GM12878 (cell line): ENCODE results near the gene PPP1R13B. TPM values are rescaled to one million over a fixed set of nuclear protein-coding genes. Genes with fewer than 3 reads are reported as not detected.

Experiments used
- ATAC-seq: fragments of 200-7000 bp; cut with Tn5 transposase; 3 replicates; pipeline ENCODE4 v1.9.1; 2020; ENCODE audit warnings: mild to moderate bottlenecking, moderate library complexity
- BruUV-seq: library from RNA; stranded (reverse); fragments of 400-500 nt; replicated peaks from 2 replicates; lab custom pipeline; 2021; lab: Mats Ljungman, UMichigan
- CTCF ChIA-PET: fragments of 300-600 bp; sonication (Branson Sonifier 250); formaldehyde crosslinking; extraction: SDS; loops from one replicate; lab custom pipeline; 2021; ENCODE audit warnings: inconsistent platforms; lab: Yijun Ruan, JAX
- POLR2A ChIA-PET: fragments of 350-600 bp; formaldehyde crosslinking; extraction: SDS; loops from one replicate; lab custom pipeline; 2021; ENCODE audit warnings: inconsistent platforms; lab: Charles Lee
- RAD21 ChIA-PET: fragments of 300-600 bp; sonication (Branson Sonifier 250); formaldehyde crosslinking; loops from one replicate; lab custom pipeline; 2023; ENCODE audit warnings: antibody characterized with exemption; ENCODE audit not compliant: unreplicated experiment; lab: Charles Lee
- SMC1A ChIA-PET: fragments of 300-600 bp; sonication (Branson Sonifier 250); formaldehyde crosslinking; loops from one replicate; lab custom pipeline; 2023; ENCODE audit not compliant: unreplicated experiment, uncharacterized antibody; lab: Charles Lee
- DNase-seq: peaks from one replicate; pipeline ENCODE4 v3.0.0-alpha.2; 2011; ENCODE audit warnings: low read depth, low spot score
- FAIRE-seq: peaks from 3 replicates; lab custom pipeline; 2011; peaks lifted over from hg19 to GRCh38; lab: Jason Lieb, UNC
- H2AFZ ChIP-seq: 2 replicates; pipeline ENCODE4 v1.6.0; 2011; ENCODE audit warnings: low read depth, low read length, control low read depth; ENCODE audit not compliant: control insufficient read depth
- H3K27ac ChIP-seq: 2 replicates; pipeline ENCODE4 v1.5.1; 2011; ENCODE audit warnings: control low read depth; ENCODE audit not compliant: control insufficient read depth, insufficient read depth
- H3K27me3 ChIP-seq, 2 experiments: replicated peaks in 1 of 2; 2 replicates each; pipeline versions ENCODE4 v1.6.0 to v1.6.1; 2011; ENCODE audit warnings: low read length in 1 of 2; ENCODE audit not compliant: control insufficient read depth in 2 of 2, insufficient read depth in 2 of 2
- H3K36me3 ChIP-seq, 2 experiments: 2 replicates each; pipeline ENCODE4 v1.5.1; 2011; ENCODE audit warnings: low read length in 1 of 2; ENCODE audit not compliant: control insufficient read depth in 2 of 2, insufficient read depth in 2 of 2
- H3K4me1 ChIP-seq: 2 replicates; pipeline ENCODE4 v1.6.1; 2011; ENCODE audit warnings: mild to moderate bottlenecking, low read length, moderate library complexity, mixed read lengths; ENCODE audit not compliant: control insufficient read depth, insufficient read depth
- H3K4me2 ChIP-seq: 2 replicates; pipeline ENCODE4 v1.6.0; 2011; ENCODE audit warnings: control low read depth; ENCODE audit not compliant: control insufficient read depth, insufficient read depth
- H3K4me3 ChIP-seq: fragments of 200-600 bp; sonication (generic); 2 replicates; pipeline ENCODE4 v1.5.1; 2016
- H3K79me2 ChIP-seq: 2 replicates; pipeline ENCODE4 v1.6.0; 2011; ENCODE audit warnings: low read length; ENCODE audit not compliant: control insufficient read depth, insufficient read depth
- H3K9ac ChIP-seq: 2 replicates; pipeline ENCODE4 v1.8.0; 2011; ENCODE audit warnings: low read length, control low read depth, mixed read lengths; ENCODE audit not compliant: control insufficient read depth, insufficient read depth
- H3K9me3 ChIP-seq: replicated peaks from 3 replicates; pipeline ENCODE4 v1.5.1; 2011; ENCODE audit warnings: mild to moderate bottlenecking, low read length; ENCODE audit not compliant: control insufficient read depth, insufficient read depth
- H4K20me1 ChIP-seq: 2 replicates; pipeline ENCODE4 v1.6.0; 2011; ENCODE audit not compliant: control insufficient read depth, insufficient read depth
- ASH2L ChIP-seq: fragments of 300-600, 200-600 bp; sonication (generic); IDR thresholded peaks from 2 replicates; pipeline ENCODE4 v1.6.1; 2017; ENCODE audit warnings: low read depth, mild to moderate bottlenecking, borderline replicate concordance
- BCL11A ChIP-seq: IDR thresholded peaks from 2 replicates; pipeline ENCODE4 v1.6.1; 2011; ENCODE audit warnings: low read depth, low read length
- CREB1 ChIP-seq: IDR thresholded peaks from 2 replicates; pipeline ENCODE4 v1.6.1; 2012; ENCODE audit warnings: low read depth, mild to moderate bottlenecking, inconsistent platforms
- IRF3 ChIP-seq: fragments of 450-650 bp; IDR thresholded peaks from 2 replicates; pipeline ENCODE4 v1.6.1; 2014; ENCODE audit warnings: mild to moderate bottlenecking
- IRF5 ChIP-seq: fragments of 450-650 bp; IDR thresholded peaks from 2 replicates; pipeline ENCODE4 v1.6.1; 2017; ENCODE audit warnings: borderline replicate concordance
- PKNOX1 ChIP-seq: fragments of 450-650 bp; IDR thresholded peaks from 2 replicates; pipeline ENCODE4 v1.6.1; 2016; ENCODE audit warnings: mild to moderate bottlenecking
- POLR2AphosphoS2 ChIP-seq: IDR thresholded peaks from 2 replicates; pipeline ENCODE4 v1.6.1; 2011; ENCODE audit warnings: low read depth, mild to moderate bottlenecking, low read length, improper control_type of control experiment, moderate library complexity
- RBBP5 ChIP-seq: fragments of 200-600 bp; sonication (generic); conservative IDR thresholded peaks from 2 replicates; pipeline ENCODE4 v1.6.1; 2016
- USF1 ChIP-seq: IDR thresholded peaks from 2 replicates; pipeline ENCODE4 v1.6.1; 2011; ENCODE audit warnings: borderline replicate concordance, low read depth, mild to moderate bottlenecking, moderate library complexity, mixed read lengths, low read length; ENCODE audit not compliant: insufficient read depth; ENCODE audit errors: extremely low read length
- WRNIP1 ChIP-seq: IDR thresholded peaks from 2 replicates; pipeline ENCODE4 v1.6.1; 2011; ENCODE audit warnings: low read depth, low read length, improper control_type of control experiment, borderline replicate concordance
- ZBTB11 ChIP-seq: fragments of 450-650 bp; formaldehyde crosslinking; IDR thresholded peaks from 2 replicates; pipeline ENCODE4 v1.5.0; 2022; ENCODE audit warnings: mild to moderate bottlenecking, missing genetic modification characterization
- ZNF622 ChIP-seq: fragments of 450-650 bp; IDR thresholded peaks from 2 replicates; pipeline ENCODE4 v1.6.1; 2017; ENCODE audit warnings: mild to moderate bottlenecking, inconsistent platforms
- WGBS: methylation state at CpG from one replicate; pipeline ENCODE4 v1.1.6; 2016; ENCODE audit warnings: low lambda C conversion rate; ENCODE audit not compliant: insufficient replicate concordance, insufficient coverage; ENCODE audit errors: missing lambda C conversion rate; 5-methylcytosine and 5-hydroxymethylcytosine counted together
- in situ Hi-C: fragments of 300-500 bp; cut with MboI; formaldehyde crosslinking; loops from 9 replicates; pipeline ENCODE4 v1.14.3; 2018; ENCODE audit warnings: mixed read lengths
- intact Hi-C: fragments of 100-400 bp; cut with micrococcal nuclease; formaldehyde crosslinking; loops from one replicate; pipeline ENCODE4 v1.14.2; 2022; ENCODE audit not compliant: unreplicated experiment
- polyA plus RNA-seq, 11 experiments: library from polyadenylated mRNA; depleted of rRNA in 4 of 11; unstranded in 6 of 11; stranded (reverse) in 5 of 11; fragments of >200 nt; fragmentation: Nextera tagmentation in 4 of 11; fragmentation: Illumina TruSeq in 1 of 11; extraction: Ambion mirVana in 4 of 11; extraction: Trizol in 1 of 11; gene quantifications; 1 replicate in 1 of 11; 2 replicates in 10 of 11; pipeline versions ENCODE4 v1.2.1 to v1.2.3, GENCODE V29; 2011 to 2016; ENCODE audit warnings: inconsistent platforms in 2 of 11, missing spikeins in 2 of 11, low read depth in 1 of 11
- total RNA-seq, 4 experiments: library from RNA; depleted of rRNA in 3 of 4; stranded (reverse); fragments of >200 nt in 3 of 4; fragmentation: Illumina TruSeq in 1 of 4; extraction: Trizol in 1 of 4; gene quantifications; 2 replicates each; pipeline versions ENCODE4 v1.2.1 to v1.2.3, GENCODE V29; 2013 to 2021
- TF ChIP-seq, protein P1 (sequence below): fragments of 450-650 bp; IDR thresholded peaks from 2 replicates; pipeline ENCODE4 v1.6.1; 2018; ENCODE audit warnings: borderline replicate concordance, mild to moderate bottlenecking; ENCODE audit not compliant: partially characterized antibody

Gene PPP1R13B
- total and polyA plus RNA-seq, 10 of the 15 experiments (the other 5 are each of a cell fraction or from before 2014, with no cell fraction given) = 0.16 to 8.1 (median 3.2) TPM

DNA sequence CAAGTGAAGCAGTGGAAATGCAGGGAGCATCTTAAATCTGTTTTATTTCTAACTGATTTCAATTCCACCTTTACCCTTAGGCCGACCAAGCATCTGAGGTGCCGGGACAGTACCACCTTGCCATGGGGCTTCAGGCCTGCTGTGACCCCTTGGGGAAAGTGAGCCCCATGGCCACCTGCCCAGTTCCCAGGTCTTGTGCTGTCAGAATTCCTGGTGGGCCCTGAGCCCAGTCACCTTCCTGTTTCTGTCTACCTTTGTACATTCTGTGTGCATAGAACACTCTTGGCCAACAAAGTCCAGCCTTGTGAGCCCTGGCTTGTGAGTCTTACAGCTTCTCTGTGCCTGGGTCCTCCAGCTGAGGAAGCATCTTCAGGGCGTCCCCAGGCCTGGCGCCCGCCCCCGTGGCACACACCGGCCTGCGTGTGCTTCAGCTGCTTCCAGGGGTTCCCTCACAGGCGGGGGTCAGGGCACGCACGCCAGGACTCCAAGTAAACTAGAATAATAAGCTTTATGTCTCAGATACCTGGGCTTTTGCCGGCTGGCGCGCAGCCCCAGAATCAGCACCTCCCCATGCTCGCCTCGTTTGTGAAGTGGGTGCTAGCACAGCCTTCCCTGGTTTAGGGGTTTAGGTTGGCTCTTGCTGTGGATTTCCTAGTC, 121.5 kb downstream of the PPP1R13B start:
- WGBS = 93% methylated on average over 16 of the region's 16 CpGs
- no peaks in the 10 kb centered on the region for H3K4me1 ChIP-seq
- H2AFZ ChIP-seq = no peak overlapping the region
- no peak overlapping the region for H3K27ac ChIP-seq
- intact Hi-C loops (no loop called here), in situ Hi-C loops (no loop called here)
- H3K9me3 ChIP-seq = no peaks in the 10 kb centered on the region
- ChIA-PET POLR2A (no interaction called here), RAD21 (no interaction called here), SMC1A (no interaction called here), CTCF (no interaction called here)
- H3K36me3 ChIP-seq = peaks cover 0 to 7% of the 10 kb centered on the region in 2 experiments; a peak in 3 of 4 replicates
- BruUV-seq = no TSS peak
- no peak overlapping the region for H3K9ac ChIP-seq
- no peaks in the 10 kb centered on the region for H3K27me3 ChIP-seq
- H4K20me1 ChIP-seq = no peaks in the 10 kb centered on the region
- FAIRE-seq = no peak
- H3K4me2 ChIP-seq = no peak overlapping the region
- H3K4me3 ChIP-seq = no peak overlapping the region
- no peak for ATAC-seq
- no peaks in the 10 kb centered on the region for H3K79me2 ChIP-seq
- no peak for DNase-seq
- TF ChIP-seq WRNIP1 (no peak), CREB1 (no peak), RBBP5 (no peak), POLR2AphosphoS2 (no peak), BCL11A (no peak), IRF3 (no peak), ZNF622 (no peak), IRF5 (no peak), PKNOX1 (no peak), ZBTB11 (CRISPR knock-in tag) (no peak), ASH2L (no peak), USF1 (no peak)
- TF ChIP-seq, protein P1, sequence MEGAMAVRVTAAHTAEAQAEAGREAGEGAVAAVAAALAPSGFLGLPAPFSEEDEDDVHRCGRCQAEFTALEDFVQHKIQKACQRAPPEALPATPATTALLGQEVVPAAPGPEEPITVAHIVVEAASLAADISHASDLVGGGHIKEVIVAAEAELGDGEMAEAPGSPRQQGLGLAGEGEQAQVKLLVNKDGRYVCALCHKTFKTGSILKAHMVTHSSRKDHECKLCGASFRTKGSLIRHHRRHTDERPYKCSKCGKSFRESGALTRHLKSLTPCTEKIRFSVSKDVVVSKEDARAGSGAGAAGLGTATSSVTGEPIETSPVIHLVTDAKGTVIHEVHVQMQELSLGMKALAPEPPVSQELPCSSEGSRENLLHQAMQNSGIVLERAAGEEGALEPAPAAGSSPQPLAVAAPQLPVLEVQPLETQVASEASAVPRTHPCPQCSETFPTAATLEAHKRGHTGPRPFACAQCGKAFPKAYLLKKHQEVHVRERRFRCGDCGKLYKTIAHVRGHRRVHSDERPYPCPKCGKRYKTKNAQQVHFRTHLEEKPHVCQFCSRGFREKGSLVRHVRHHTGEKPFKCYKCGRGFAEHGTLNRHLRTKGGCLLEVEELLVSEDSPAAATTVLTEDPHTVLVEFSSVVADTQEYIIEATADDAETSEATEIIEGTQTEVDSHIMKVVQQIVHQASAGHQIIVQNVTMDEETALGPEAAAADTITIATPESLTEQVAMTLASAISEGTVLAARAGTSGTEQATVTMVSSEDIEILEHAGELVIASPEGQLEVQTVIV = no peak
